ENCODE results near the gene ACTA2.

The ACTA2 gene

GRCh38 chr10:88958721-88959120 lies 6.1 kb upstream of the ACTA2 start:
- no peak for TF ChIP-seq CTCF (IDR thresholded peaks at IDR 0.05)
- H3K9me3 Mint-ChIP-seq: no peaks in the 10 kb centered on the region
- H3K4me3 Mint-ChIP-seq: no peak overlapping the region
- no peaks in the 10 kb centered on the region for H3K27me3 Mint-ChIP-seq (ENCODE audit: low read depth, poor library complexity)
- DNase-seq: no peak
- no peak overlapping the region for H3K27ac Mint-ChIP-seq
- no peaks in the 10 kb centered on the region for H3K36me3 Mint-ChIP-seq (ENCODE audit: low read depth)
- peaks cover 2% of the 10 kb centered on the region for H3K4me1 Mint-ChIP-seq

- no peak for DNase-seq
- TF ChIP-seq CTCF (IDR thresholded peaks at IDR 0.05): no peak
- H3K4me3 Mint-ChIP-seq: no peak overlapping the region
- H3K27me3 Mint-ChIP-seq (ENCODE audit: low read depth, poor library complexity): no peaks in the 10 kb centered on the region
- H3K4me1 Mint-ChIP-seq: peaks cover 12% of the 10 kb centered on the region
- H3K27ac Mint-ChIP-seq: no peak overlapping the region
- H3K36me3 Mint-ChIP-seq (ENCODE audit: low read depth): no peaks in the 10 kb centered on the region
- no peaks in the 10 kb centered on the region for H3K9me3 Mint-ChIP-seq
These were observed 4.8 kb upstream of the ACTA2 start for GRCh38 chr10:88957381-88957780.

- Mint-ChIP-seq H3K36me3 (ENCODE audit: low read depth) (no peaks in the 10 kb centered on the region), H3K4me3 (no peak overlapping the region), H3K27ac (no peak overlapping the region), H3K4me1 (peaks cover 35% of the 10 kb centered on the region), H3K9me3 (no peaks in the 10 kb centered on the region), H3K27me3 (ENCODE audit: low read depth, poor library complexity) (peaks cover 2% of the 10 kb centered on the region)
- no peak for DNase-seq
- TF ChIP-seq CTCF (IDR thresholded peaks at IDR 0.05): no peak
These were observed 2.0 kb upstream of the ACTA2 start for GRCh38 chr10:88954458-88955083.

- Mint-ChIP-seq H3K27ac (peak overlapping the region; percentile 91), H3K4me3 (no peak overlapping the region), H3K9me3 (no peaks in the 10 kb centered on the region), H3K36me3 (ENCODE audit: low read depth) (no peaks in the 10 kb centered on the region), H3K4me1 (peaks cover 43% of the 10 kb centered on the region), H3K27me3 (ENCODE audit: low read depth, poor library complexity) (peaks cover 2% of the 10 kb centered on the region)
- no peak for TF ChIP-seq CTCF (IDR thresholded peaks at IDR 0.05)
- no peak for DNase-seq
These were observed 1.1 kb upstream of the ACTA2 start for GRCh38 chr10:88953662-88954061.

- Mint-ChIP-seq H3K4me3 (no peak overlapping the region), H3K9me3 (no peaks in the 10 kb centered on the region), H3K36me3 (ENCODE audit: low read depth) (no peaks in the 10 kb centered on the region), H3K27ac (no peak overlapping the region), H3K27me3 (ENCODE audit: low read depth, poor library complexity) (peaks cover 2% of the 10 kb centered on the region), H3K4me1 (peaks cover 48% of the 10 kb centered on the region)
- no peak for TF ChIP-seq CTCF (IDR thresholded peaks at IDR 0.05)
- no peak for DNase-seq
These were observed 2.4 kb downstream of the ACTA2 start for GRCh38 chr10:88949912-88950837.
